Activated B cell treated with CpG ODN at 0.5 μM for 24 hours (primary cell): Measurements from ENCODE around the gene POLE. TPM values are rescaled to one million over a fixed set of nuclear protein-coding genes. Genes with fewer than 3 reads are reported as not detected.

Source experiments
- ATAC-seq: fragments of 200-7000 bp; cut with Tn5 transposase; one replicate; pipeline ENCODE4 v1.10.0; 2021; ENCODE audit warnings: low read depth, mild to moderate bottlenecking, moderate library complexity
- CTCF ChIA-PET: fragments of 350-600 bp; sonication (Branson Sonifier 250); formaldehyde crosslinking; loops from one replicate; lab custom pipeline; 2021; ENCODE audit warnings: antibody characterized with exemption; lab: Charles Lee
- POLR2A ChIA-PET: fragments of 350-600 bp; sonication (Branson Sonifier 250); formaldehyde crosslinking; loops from one replicate; lab custom pipeline; 2021; ENCODE audit warnings: antibody characterized with exemption; lab: Charles Lee
- DNase-seq: peaks from one replicate; pipeline ENCODE4 v3.0.0; 2022
- H3K27ac Mint-ChIP-seq: one replicate; pipeline ENCODE4 v1.8.0; 2020; ENCODE audit warnings: mixed read lengths
- H3K27me3 Mint-ChIP-seq: one replicate; pipeline ENCODE4 v1.8.0; 2021; ENCODE audit warnings: mixed read lengths
- H3K36me3 Mint-ChIP-seq: one replicate; pipeline ENCODE4 v1.8.0; 2021; ENCODE audit warnings: low read depth, mixed read lengths
- H3K4me1 Mint-ChIP-seq: one replicate; pipeline ENCODE4 v1.8.0; 2021; ENCODE audit warnings: mixed read lengths
- H3K4me3 Mint-ChIP-seq: one replicate; pipeline ENCODE4 v1.8.0; 2020; ENCODE audit warnings: mild to moderate bottlenecking, mixed read lengths
- H3K9me3 Mint-ChIP-seq: one replicate; pipeline ENCODE4 v1.8.0; 2020; ENCODE audit warnings: mixed read lengths
- CTCF ChIP-seq: fragments of 200-600 bp; IDR thresholded peaks from one replicate; pipeline ENCODE4 v1.8.0; 2022; ENCODE audit warnings: antibody characterized with exemption, mild to moderate bottlenecking
- intact Hi-C: fragments of 100-400 bp; cut with micrococcal nuclease; formaldehyde crosslinking; loops from one replicate; pipeline ENCODE4 v1.15.1; 2024
- total RNA-seq: library from RNA; stranded (reverse); gene quantifications from 2 replicates; pipeline ENCODE4 v1.2.3, GENCODE V29; 2022

POLE gene
- total RNA-seq, 1 donor from 2014 or later, result 64.3 TPM

- ChIA-PET POLR2A (no interaction called here), CTCF (no interaction called here)
- no peaks in the 10 kb centered on the region for H3K9me3 Mint-ChIP-seq
- no peaks in the 10 kb centered on the region for H3K27me3 Mint-ChIP-seq
- H3K27ac Mint-ChIP-seq, result no peak overlapping the region
- intact Hi-C loops, result no loop called here
- DNase-seq (no peak), ATAC-seq (no peak)
- H3K4me1 Mint-ChIP-seq, result peaks cover 11% of the 10 kb centered on the region
- H3K36me3 Mint-ChIP-seq, result peaks cover 66% of the 10 kb centered on the region
- no peak for TF ChIP-seq CTCF
- H3K4me3 Mint-ChIP-seq, result no peak overlapping the region
Observed at GRCh38 chr12:132717531-132718387, 30.6 kb upstream of the POLE start.

DNA sequence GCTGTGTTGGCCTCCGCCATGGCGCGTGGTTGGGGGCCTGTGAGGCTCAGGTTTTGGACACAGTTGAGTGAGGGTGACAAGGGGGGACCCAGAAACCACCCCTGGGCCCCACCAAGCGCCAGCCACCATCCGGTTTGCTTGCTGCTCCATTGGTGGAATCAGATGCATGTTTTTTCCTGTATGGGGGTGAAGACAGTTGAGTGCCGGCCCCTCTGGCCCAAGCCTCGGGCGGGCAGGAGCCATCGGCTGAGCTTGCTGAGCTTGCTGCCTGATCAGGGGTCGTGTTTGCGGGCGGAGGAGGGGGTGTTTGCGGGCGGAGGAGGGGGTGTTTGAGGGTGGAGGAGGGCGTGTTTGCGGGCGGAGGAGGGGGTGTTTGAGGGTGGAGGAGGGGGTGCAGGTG lies 29.9 kb upstream of the POLE start:
- no peak for ATAC-seq
- intact Hi-C loops, result no loop called here
- no peak for DNase-seq
- no peak overlapping the region for H3K27ac Mint-ChIP-seq
- peaks cover 61% of the 10 kb centered on the region for H3K36me3 Mint-ChIP-seq
- H3K9me3 Mint-ChIP-seq, result no peaks in the 10 kb centered on the region
- CTCF ChIA-PET, result no interaction called here
- H3K4me1 Mint-ChIP-seq, result peaks cover 16% of the 10 kb centered on the region
- H3K4me3 Mint-ChIP-seq, result no peak overlapping the region
- no peaks in the 10 kb centered on the region for H3K27me3 Mint-ChIP-seq
- TF ChIP-seq CTCF, result no peak
- POLR2A ChIA-PET, result no interaction called here

- DNase-seq, result no peak
- Mint-ChIP-seq H3K4me1 (peaks cover 21% of the 10 kb centered on the region), H3K27ac (no peak overlapping the region), H3K4me3 (no peak overlapping the region), H3K9me3 (no peaks in the 10 kb centered on the region), H3K27me3 (no peaks in the 10 kb centered on the region), H3K36me3 (peaks cover 57% of the 10 kb centered on the region)
- POLR2A ChIA-PET, result no interaction called here
- no peak for TF ChIP-seq CTCF
- ATAC-seq, result no peak
- CTCF ChIA-PET, result no interaction called here
- intact Hi-C loops, result no loop called here
Observed at GRCh38 chr12:132716356-132716755, 29.2 kb upstream of the POLE start.

GRCh38 chr12:132715874-132716273 lies 28.7 kb upstream of the POLE start:
- Mint-ChIP-seq H3K27me3 (no peaks in the 10 kb centered on the region), H3K4me1 (peaks cover 23% of the 10 kb centered on the region), H3K9me3 (no peaks in the 10 kb centered on the region), H3K4me3 (no peak overlapping the region), H3K36me3 (peaks cover 53% of the 10 kb centered on the region), H3K27ac (no peak overlapping the region)
- CTCF ChIA-PET, result no interaction called here
- no peak for ATAC-seq
- POLR2A ChIA-PET, result no interaction called here
- no peak for TF ChIP-seq CTCF
- intact Hi-C loops, result no loop called here
- no peak for DNase-seq

DNA sequence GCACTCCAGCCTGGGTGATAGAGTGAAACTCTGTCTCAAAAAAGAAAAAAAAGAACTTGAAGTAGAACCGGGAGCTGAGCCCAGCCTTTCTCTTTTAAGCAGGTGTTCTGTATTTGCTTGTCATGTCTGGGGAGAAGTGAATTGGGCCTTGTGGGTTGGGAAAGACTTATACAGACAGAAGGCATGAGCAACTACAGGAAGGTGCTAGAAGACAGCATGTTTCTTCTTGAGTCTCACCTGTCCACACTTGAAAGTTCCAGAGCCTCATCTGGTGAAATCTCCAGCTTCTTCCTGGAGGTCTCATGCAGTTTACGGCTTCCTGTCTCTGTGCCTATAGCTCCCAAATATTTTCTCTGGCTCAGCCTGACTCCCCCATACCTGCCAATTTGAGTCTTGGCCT lies 26.0 kb upstream of the POLE start:
- peaks cover 42% of the 10 kb centered on the region for H3K36me3 Mint-ChIP-seq
- ChIA-PET CTCF (no interaction called here), POLR2A (interaction anchor here (0.7 kb wide), 1 partner anchor 11 kb away, joined by 3 read pairs; no protein-coding TSS in a partner anchor)
- H3K9me3 Mint-ChIP-seq, result peaks cover 4% of the 10 kb centered on the region
- no peak for TF ChIP-seq CTCF
- peaks cover 30% of the 10 kb centered on the region for H3K4me1 Mint-ChIP-seq
- DNase-seq (no peak), ATAC-seq (no peak)
- no peaks in the 10 kb centered on the region for H3K27me3 Mint-ChIP-seq
- no peak overlapping the region for H3K4me3 Mint-ChIP-seq
- intact Hi-C loops, result loop anchor here (5.0 kb wide), 1 partner anchor 786 kb away; the partner anchor contains the start of gene PUS1
- no peak overlapping the region for H3K27ac Mint-ChIP-seq
